ENCODE results near the gene CACNB2.

DNA sequence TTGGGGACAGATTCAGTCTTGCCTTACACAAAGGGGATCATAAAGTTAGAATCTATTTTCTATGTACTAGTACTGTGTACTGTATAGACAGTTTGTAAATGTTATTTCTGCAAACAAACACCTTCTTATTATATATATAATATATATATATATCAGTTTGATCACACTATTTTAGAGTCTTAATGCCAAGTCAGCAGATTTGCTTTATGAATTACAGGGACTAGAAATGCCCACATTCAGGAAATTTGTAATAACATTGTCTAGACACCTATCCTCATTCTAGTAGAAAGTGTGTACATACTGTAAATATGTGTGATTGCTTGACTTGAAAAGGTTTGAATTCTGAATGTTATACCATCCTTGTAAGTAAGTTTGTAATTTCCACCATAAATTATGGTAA is 400.0 kb downstream of the CACNB2 start:
- TF ChIP-seq, protein P1, sequence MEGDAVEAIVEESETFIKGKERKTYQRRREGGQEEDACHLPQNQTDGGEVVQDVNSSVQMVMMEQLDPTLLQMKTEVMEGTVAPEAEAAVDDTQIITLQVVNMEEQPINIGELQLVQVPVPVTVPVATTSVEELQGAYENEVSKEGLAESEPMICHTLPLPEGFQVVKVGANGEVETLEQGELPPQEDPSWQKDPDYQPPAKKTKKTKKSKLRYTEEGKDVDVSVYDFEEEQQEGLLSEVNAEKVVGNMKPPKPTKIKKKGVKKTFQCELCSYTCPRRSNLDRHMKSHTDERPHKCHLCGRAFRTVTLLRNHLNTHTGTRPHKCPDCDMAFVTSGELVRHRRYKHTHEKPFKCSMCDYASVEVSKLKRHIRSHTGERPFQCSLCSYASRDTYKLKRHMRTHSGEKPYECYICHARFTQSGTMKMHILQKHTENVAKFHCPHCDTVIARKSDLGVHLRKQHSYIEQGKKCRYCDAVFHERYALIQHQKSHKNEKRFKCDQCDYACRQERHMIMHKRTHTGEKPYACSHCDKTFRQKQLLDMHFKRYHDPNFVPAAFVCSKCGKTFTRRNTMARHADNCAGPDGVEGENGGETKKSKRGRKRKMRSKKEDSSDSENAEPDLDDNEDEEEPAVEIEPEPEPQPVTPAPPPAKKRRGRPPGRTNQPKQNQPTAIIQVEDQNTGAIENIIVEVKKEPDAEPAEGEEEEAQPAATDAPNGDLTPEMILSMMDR (IDR thresholded peaks at IDR 0.05), result no peak
- TF ChIP-seq POLR2AphosphoS5 (IDR thresholded peaks at IDR 0.05), result no peak
- TF ChIP-seq POLR2A (IDR thresholded peaks at IDR 0.05), result no peak

All from gastroesophageal sphincter (tissue), 3 donors.